ENCODE data around the gene ST3GAL4. TPM values are rescaled to one million over a fixed set of nuclear protein-coding genes. Genes with fewer than 3 reads are reported as not detected.
A peak's percentile ranks its signal among the peaks of the same experiment; 100 is the strongest.

Gene ST3GAL4
- total and polyA plus RNA-seq, 9 of the 15 experiments (the other 6 are each of a cell fraction or from before 2014, with no cell fraction given): 0.27 to 22.9 (median 10.5) TPM

DNA sequence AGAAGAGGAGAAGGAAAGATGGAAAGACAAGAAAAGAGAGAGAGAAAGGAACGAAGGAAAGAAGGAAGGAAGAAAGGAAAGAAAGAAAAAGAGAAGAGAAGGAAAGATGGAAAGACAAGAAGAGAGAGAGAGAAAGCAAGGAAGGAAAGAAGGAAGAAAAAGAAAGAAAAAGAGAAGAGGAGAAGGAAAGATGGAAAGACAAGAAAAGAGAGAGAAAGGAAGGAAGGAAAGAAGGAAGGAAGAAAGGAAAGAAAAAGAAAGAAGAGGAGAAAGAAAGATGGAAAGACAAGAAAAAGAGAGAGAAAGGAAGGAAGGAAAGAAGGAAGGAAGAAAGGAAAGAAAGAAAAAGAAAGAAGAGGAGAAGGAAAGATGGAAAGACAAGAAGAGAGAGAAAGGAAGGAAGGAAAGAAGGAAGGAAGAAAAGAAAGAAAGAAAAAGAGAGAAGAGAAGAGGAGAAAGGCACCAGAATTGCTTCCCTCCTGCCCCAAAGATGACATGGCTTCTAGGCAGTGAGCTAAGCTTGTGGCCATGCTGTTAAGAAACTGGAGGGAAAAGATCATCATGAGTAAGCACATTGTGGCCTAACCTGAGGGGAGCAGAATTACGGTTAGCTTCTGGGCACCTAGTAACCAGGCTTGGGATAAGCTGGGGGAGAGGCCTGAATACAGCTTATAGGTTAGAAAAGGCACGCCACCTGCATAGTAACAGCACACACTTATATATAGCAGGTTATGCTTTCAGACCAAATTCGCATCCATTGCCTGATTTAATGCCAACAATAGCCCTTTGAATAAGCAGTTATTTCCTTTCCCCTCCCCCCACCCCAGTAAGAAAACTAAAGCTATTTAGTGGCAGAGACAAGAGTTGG lies 2.3 kb upstream of the ST3GAL4 start (continued):
- TF ChIP-seq, protein P1, sequence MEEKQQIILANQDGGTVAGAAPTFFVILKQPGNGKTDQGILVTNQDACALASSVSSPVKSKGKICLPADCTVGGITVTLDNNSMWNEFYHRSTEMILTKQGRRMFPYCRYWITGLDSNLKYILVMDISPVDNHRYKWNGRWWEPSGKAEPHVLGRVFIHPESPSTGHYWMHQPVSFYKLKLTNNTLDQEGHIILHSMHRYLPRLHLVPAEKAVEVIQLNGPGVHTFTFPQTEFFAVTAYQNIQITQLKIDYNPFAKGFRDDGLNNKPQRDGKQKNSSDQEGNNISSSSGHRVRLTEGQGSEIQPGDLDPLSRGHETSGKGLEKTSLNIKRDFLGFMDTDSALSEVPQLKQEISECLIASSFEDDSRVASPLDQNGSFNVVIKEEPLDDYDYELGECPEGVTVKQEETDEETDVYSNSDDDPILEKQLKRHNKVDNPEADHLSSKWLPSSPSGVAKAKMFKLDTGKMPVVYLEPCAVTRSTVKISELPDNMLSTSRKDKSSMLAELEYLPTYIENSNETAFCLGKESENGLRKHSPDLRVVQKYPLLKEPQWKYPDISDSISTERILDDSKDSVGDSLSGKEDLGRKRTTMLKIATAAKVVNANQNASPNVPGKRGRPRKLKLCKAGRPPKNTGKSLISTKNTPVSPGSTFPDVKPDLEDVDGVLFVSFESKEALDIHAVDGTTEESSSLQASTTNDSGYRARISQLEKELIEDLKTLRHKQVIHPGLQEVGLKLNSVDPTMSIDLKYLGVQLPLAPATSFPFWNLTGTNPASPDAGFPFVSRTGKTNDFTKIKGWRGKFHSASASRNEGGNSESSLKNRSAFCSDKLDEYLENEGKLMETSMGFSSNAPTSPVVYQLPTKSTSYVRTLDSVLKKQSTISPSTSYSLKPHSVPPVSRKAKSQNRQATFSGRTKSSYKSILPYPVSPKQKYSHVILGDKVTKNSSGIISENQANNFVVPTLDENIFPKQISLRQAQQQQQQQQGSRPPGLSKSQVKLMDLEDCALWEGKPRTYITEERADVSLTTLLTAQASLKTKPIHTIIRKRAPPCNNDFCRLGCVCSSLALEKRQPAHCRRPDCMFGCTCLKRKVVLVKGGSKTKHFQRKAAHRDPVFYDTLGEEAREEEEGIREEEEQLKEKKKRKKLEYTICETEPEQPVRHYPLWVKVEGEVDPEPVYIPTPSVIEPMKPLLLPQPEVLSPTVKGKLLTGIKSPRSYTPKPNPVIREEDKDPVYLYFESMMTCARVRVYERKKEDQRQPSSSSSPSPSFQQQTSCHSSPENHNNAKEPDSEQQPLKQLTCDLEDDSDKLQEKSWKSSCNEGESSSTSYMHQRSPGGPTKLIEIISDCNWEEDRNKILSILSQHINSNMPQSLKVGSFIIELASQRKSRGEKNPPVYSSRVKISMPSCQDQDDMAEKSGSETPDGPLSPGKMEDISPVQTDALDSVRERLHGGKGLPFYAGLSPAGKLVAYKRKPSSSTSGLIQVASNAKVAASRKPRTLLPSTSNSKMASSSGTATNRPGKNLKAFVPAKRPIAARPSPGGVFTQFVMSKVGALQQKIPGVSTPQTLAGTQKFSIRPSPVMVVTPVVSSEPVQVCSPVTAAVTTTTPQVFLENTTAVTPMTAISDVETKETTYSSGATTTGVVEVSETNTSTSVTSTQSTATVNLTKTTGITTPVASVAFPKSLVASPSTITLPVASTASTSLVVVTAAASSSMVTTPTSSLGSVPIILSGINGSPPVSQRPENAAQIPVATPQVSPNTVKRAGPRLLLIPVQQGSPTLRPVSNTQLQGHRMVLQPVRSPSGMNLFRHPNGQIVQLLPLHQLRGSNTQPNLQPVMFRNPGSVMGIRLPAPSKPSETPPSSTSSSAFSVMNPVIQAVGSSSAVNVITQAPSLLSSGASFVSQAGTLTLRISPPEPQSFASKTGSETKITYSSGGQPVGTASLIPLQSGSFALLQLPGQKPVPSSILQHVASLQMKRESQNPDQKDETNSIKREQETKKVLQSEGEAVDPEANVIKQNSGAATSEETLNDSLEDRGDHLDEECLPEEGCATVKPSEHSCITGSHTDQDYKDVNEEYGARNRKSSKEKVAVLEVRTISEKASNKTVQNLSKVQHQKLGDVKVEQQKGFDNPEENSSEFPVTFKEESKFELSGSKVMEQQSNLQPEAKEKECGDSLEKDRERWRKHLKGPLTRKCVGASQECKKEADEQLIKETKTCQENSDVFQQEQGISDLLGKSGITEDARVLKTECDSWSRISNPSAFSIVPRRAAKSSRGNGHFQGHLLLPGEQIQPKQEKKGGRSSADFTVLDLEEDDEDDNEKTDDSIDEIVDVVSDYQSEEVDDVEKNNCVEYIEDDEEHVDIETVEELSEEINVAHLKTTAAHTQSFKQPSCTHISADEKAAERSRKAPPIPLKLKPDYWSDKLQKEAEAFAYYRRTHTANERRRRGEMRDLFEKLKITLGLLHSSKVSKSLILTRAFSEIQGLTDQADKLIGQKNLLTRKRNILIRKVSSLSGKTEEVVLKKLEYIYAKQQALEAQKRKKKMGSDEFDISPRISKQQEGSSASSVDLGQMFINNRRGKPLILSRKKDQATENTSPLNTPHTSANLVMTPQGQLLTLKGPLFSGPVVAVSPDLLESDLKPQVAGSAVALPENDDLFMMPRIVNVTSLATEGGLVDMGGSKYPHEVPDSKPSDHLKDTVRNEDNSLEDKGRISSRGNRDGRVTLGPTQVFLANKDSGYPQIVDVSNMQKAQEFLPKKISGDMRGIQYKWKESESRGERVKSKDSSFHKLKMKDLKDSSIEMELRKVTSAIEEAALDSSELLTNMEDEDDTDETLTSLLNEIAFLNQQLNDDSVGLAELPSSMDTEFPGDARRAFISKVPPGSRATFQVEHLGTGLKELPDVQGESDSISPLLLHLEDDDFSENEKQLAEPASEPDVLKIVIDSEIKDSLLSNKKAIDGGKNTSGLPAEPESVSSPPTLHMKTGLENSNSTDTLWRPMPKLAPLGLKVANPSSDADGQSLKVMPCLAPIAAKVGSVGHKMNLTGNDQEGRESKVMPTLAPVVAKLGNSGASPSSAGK (IDR thresholded peaks at IDR 0.05): peak; percentile 98
- TF ChIP-seq ZNF583 (CRISPR knock-in tag; IDR thresholded peaks at IDR 0.05) (0 out of 2 replicates have a peak, but pooled peaks have one; percentile 42), CBX5 (IDR thresholded peaks at IDR 0.05; ENCODE audit: borderline replicate concordance, low read depth) (no peak), BRD4 (IDR thresholded peaks at IDR 0.05) (peak; percentile 60; the same call in 1 of the 2 replicates), EHMT2 (IDR thresholded peaks at IDR 0.05) (peak; percentile 84), ZNF551 (CRISPR knock-in tag; IDR thresholded peaks at IDR 0.05) (no peak)
- TF ChIP-seq, protein P2, sequence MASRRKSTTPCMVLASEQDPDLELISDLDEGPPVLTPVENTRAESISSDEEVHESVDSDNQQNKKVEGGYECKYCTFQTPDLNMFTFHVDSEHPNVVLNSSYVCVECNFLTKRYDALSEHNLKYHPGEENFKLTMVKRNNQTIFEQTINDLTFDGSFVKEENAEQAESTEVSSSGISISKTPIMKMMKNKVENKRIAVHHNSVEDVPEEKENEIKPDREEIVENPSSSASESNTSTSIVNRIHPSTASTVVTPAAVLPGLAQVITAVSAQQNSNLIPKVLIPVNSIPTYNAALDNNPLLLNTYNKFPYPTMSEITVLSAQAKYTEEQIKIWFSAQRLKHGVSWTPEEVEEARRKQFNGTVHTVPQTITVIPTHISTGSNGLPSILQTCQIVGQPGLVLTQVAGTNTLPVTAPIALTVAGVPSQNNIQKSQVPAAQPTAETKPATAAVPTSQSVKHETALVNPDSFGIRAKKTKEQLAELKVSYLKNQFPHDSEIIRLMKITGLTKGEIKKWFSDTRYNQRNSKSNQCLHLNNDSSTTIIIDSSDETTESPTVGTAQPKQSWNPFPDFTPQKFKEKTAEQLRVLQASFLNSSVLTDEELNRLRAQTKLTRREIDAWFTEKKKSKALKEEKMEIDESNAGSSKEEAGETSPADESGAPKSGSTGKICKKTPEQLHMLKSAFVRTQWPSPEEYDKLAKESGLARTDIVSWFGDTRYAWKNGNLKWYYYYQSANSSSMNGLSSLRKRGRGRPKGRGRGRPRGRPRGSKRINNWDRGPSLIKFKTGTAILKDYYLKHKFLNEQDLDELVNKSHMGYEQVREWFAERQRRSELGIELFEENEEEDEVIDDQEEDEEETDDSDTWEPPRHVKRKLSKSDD (conservative IDR thresholded peaks at IDR 0.05; ENCODE audit: low read length): no peak
- TF ChIP-seq, protein P3, sequence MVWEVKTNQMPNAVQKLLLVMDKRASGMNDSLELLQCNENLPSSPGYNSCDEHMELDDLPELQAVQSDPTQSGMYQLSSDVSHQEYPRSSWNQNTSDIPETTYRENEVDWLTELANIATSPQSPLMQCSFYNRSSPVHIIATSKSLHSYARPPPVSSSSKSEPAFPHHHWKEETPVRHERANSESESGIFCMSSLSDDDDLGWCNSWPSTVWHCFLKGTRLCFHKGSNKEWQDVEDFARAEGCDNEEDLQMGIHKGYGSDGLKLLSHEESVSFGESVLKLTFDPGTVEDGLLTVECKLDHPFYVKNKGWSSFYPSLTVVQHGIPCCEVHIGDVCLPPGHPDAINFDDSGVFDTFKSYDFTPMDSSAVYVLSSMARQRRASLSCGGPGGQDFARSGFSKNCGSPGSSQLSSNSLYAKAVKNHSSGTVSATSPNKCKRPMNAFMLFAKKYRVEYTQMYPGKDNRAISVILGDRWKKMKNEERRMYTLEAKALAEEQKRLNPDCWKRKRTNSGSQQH (CRISPR knock-in tag; IDR thresholded peaks at IDR 0.05): no peak
- TF ChIP-seq, protein P4, sequence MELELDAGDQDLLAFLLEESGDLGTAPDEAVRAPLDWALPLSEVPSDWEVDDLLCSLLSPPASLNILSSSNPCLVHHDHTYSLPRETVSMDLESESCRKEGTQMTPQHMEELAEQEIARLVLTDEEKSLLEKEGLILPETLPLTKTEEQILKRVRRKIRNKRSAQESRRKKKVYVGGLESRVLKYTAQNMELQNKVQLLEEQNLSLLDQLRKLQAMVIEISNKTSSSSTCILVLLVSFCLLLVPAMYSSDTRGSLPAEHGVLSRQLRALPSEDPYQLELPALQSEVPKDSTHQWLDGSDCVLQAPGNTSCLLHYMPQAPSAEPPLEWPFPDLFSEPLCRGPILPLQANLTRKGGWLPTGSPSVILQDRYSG (tag; conservative IDR thresholded peaks at IDR 0.05; ENCODE audit: low read depth): peak; percentile 62; the same call in 1 of the 2 replicates

Measured in K562 (cell line).